Measurements from ENCODE around the gene INTS3. TPM values are rescaled to one million over a fixed set of nuclear protein-coding genes. Genes with fewer than 3 reads are reported as not detected.

Gene INTS3
- total and polyA plus RNA-seq, 9 of the 15 experiments (the other 6 are each of a cell fraction or from before 2014, with no cell fraction given): 6.3 to 24.1 (median 14.3) TPM

GRCh38 chr1:153783233-153784190 is 55.7 kb downstream of the INTS3 start (continued):
- TF ChIP-seq TRIM24 (IDR thresholded peaks at IDR 0.05): 0 out of 4 replicates have a peak, but pooled peaks of 1 of the 2 experiments have one; percentile 29
- no peak for TF ChIP-seq USF1 (CRISPR knock-in tag; IDR thresholded peaks at IDR 0.05)
- TF ChIP-seq HNRNPH1 (optimal IDR thresholded peaks at IDR 0.05; ENCODE audit: low read depth, low read length): no peak
- TF ChIP-seq ATF1 (CRISPR knock-in tag; IDR thresholded peaks at IDR 0.05): no peak
- peak; percentile 88 for TF ChIP-seq ATF1 (tag; IDR thresholded peaks at IDR 0.05)
- peak; percentile 54; the same call in 1 of the 2 replicates for TF ChIP-seq TAF7 (tag; IDR thresholded peaks at IDR 0.05)
- no peak for TF ChIP-seq CREBBP (IDR thresholded peaks at IDR 0.05; ENCODE audit: low read depth, low read length)
- TF ChIP-seq ZNF407 (IDR thresholded peaks at IDR 0.05; ENCODE audit: low read depth): peak; percentile 80
- TF ChIP-seq HDAC3 (IDR thresholded peaks at IDR 0.05; ENCODE audit: borderline replicate concordance, partially characterized antibody): no peak
- TF ChIP-seq FOXP1 (CRISPR knock-in tag; IDR thresholded peaks at IDR 0.05): no peak
- TF ChIP-seq ZNF316 (IDR thresholded peaks at IDR 0.05): no peak
- TF ChIP-seq GABPA (tag; conservative IDR thresholded peaks at IDR 0.05; ENCODE audit: low read depth): peak; percentile 83
- no peak for TF ChIP-seq NFATC3 (IDR thresholded peaks at IDR 0.05)
- TF ChIP-seq MTA2 (IDR thresholded peaks at IDR 0.05; ENCODE audit: low read depth): no peak
- no peak for TF ChIP-seq ARID2 (IDR thresholded peaks at IDR 0.05)
- TF ChIP-seq IRF1 (CRISPR knock-in tag; IDR thresholded peaks at IDR 0.05; ENCODE audit: borderline replicate concordance): no peak
- TF ChIP-seq ZNF668 (CRISPR knock-in tag; IDR thresholded peaks at IDR 0.05): no peak
- TF ChIP-seq ZZZ3 (IDR thresholded peaks at IDR 0.05): no peak
- TF ChIP-seq SMC3 (conservative IDR thresholded peaks at IDR 0.05; ENCODE audit: insufficient read depth, low read depth, low read length): no peak

Measured in K562 (cell line).